Fibroblast of peridontal ligament (primary cell): Measurements from ENCODE around the gene EFNA4.

Experiments used
- DNase-seq: peaks from one replicate; pipeline ENCODE4 v3.0.0-alpha.2; 2010; ENCODE audit errors: extremely low read depth

EFNA4 gene

GRCh38 chr1:155073377-155074242 lies 10.1 kb downstream of the EFNA4 start:
- DNase-seq, result no peak

- no peak for DNase-seq
These were observed 12.0 kb downstream of the EFNA4 start for GRCh38 chr1:155075535-155075934.

GRCh38 chr1:155076371-155076770 lies 12.8 kb downstream of the EFNA4 start:
- DNase-seq, result no peak

GRCh38 chr1:155077346-155077745 lies 13.8 kb downstream of the EFNA4 start:
- DNase-seq, result no peak

GRCh38 chr1:155077758-155078445 lies 14.4 kb downstream of the EFNA4 start:
- no peak for DNase-seq

GRCh38 chr1:155078469-155079209 lies 15.1 kb downstream of the EFNA4 start, which contains the start of gene EFNA3:
Gene EFNA3 (plus strand): TSS chr1:155078837. CDS start chr1:155078942, 105 bp downstream.
- no peak for DNase-seq

GRCh38 chr1:155079210-155079486 lies 15.6 kb downstream of the EFNA4 start:
- no peak for DNase-seq

GRCh38 chr1:155079487-155080311 lies 16.2 kb downstream of the EFNA4 start:
- DNase-seq, result no peak

GRCh38 chr1:155080312-155081228 lies 17.0 kb downstream of the EFNA4 start:
- DNase-seq, result no peak

- DNase-seq, result no peak
These were observed 18.1 kb downstream of the EFNA4 start for GRCh38 chr1:155081472-155082300.

- DNase-seq, result no peak
These were observed 18.9 kb downstream of the EFNA4 start for GRCh38 chr1:155082301-155083051.

- DNase-seq, result no peak
These were observed 19.6 kb downstream of the EFNA4 start for GRCh38 chr1:155083052-155083541.

GRCh38 chr1:155083865-155084721 lies 20.6 kb downstream of the EFNA4 start:
- peak; percentile 37 for DNase-seq

- DNase-seq, result peak; percentile 92
These were observed 21.4 kb downstream of the EFNA4 start for GRCh38 chr1:155084722-155085503.

- DNase-seq, result no peak
These were observed 22.1 kb downstream of the EFNA4 start for GRCh38 chr1:155085504-155086127.

GRCh38 chr1:155086128-155086741 lies 22.7 kb downstream of the EFNA4 start:
- DNase-seq, result no peak
